Lower lobe of right lung (tissue), 2 donors: Measurements from ENCODE around the gene OPA3. TPM values are rescaled to one million over a fixed set of nuclear protein-coding genes. Genes with fewer than 3 reads are reported as not detected.
"Not testable (repeated sequence)": the region's sequence is repeated elsewhere in the genome, so short reads cannot be mapped to it uniquely, and the experiment has no call there.

Experiments
- ATAC-seq, 2 donors: fragments of 200-7000 bp; cut with Tn5 transposase; one replicate each; pipeline ENCODE4 v1.9.1; 2020 to 2022; ENCODE audit warnings: mild to moderate bottlenecking in 2 of 2, moderate library complexity in 2 of 2
- DNase-seq: peaks from one replicate; pipeline ENCODE4 v3.0.0-alpha.2; 2020
- H3K27ac ChIP-seq: fragments of 200-600 bp; one replicate; pipeline ENCODE4 v1.8.0; 2022
- H3K27me3 ChIP-seq: fragments of 200-600 bp; one replicate; pipeline ENCODE4 v1.8.0; 2022; ENCODE audit warnings: low read depth
- H3K36me3 ChIP-seq: fragments of 200-600 bp; one replicate; pipeline ENCODE4 v1.8.0; 2022; ENCODE audit warnings: mild to moderate bottlenecking
- H3K4me1 ChIP-seq: fragments of 200-600 bp; one replicate; pipeline ENCODE4 v1.8.0; 2022
- H3K4me3 ChIP-seq: fragments of 200-600 bp; one replicate; pipeline ENCODE4 v1.8.0; 2022; ENCODE audit warnings: mild to moderate bottlenecking
- H3K9me3 ChIP-seq: fragments of 200-600 bp; one replicate; pipeline ENCODE4 v1.8.0; 2022
- intact Hi-C: fragments of 100-400 bp; cut with DNase I; formaldehyde crosslinking; loops from one replicate; pipeline ENCODE4 v1.11.0; 2022
- total RNA-seq: library from RNA; stranded (reverse); fragmentation: NEBNext Ultra II Directional; extraction: Animal tissue kit (Norgen Biotek cat#: 25700); gene quantifications from one replicate; pipeline ENCODE4 v1.2.1, GENCODE V29; 2021
- TF ChIP-seq, protein P1 (sequence below): fragments of 200-600 bp; IDR thresholded peaks from one replicate; pipeline ENCODE4 v1.8.0; 2022; ENCODE audit warnings: antibody characterized with exemption, mild to moderate bottlenecking
- donor health status: DM: no; HTN: yes; CAD: no; lungs with severe emphysema.

Gene OPA3
- total RNA-seq, 1 donor from 2014 or later, result 11.3 TPM

DNA sequence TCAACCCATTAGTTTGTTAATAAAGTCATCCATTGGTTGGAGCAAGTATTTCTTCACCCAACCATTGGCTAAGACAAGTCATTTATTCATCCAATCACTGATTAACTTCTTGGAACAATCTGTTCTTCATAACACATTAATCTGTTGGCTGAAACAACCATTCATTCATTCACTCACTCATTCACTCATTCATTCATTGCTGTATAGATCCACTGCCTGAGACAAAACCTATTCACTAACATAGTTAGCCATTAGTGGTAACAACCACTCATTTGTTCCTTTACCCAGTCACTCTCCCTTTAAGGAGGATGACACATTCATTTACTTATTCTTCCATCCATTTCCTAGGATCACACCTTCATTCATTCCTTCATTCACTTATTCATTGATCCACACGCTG, 39.4 kb upstream of the OPA3 start:
- intact Hi-C loops, result no loop called here
- no peaks in the 10 kb centered on the region for H3K27me3 ChIP-seq
- H3K36me3 ChIP-seq, result peaks cover 69% of the 10 kb centered on the region
- H3K27ac ChIP-seq, result no peak overlapping the region
- H3K4me3 ChIP-seq, result no peak overlapping the region
- TF ChIP-seq, protein P1, sequence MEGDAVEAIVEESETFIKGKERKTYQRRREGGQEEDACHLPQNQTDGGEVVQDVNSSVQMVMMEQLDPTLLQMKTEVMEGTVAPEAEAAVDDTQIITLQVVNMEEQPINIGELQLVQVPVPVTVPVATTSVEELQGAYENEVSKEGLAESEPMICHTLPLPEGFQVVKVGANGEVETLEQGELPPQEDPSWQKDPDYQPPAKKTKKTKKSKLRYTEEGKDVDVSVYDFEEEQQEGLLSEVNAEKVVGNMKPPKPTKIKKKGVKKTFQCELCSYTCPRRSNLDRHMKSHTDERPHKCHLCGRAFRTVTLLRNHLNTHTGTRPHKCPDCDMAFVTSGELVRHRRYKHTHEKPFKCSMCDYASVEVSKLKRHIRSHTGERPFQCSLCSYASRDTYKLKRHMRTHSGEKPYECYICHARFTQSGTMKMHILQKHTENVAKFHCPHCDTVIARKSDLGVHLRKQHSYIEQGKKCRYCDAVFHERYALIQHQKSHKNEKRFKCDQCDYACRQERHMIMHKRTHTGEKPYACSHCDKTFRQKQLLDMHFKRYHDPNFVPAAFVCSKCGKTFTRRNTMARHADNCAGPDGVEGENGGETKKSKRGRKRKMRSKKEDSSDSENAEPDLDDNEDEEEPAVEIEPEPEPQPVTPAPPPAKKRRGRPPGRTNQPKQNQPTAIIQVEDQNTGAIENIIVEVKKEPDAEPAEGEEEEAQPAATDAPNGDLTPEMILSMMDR, result no peak
- no peaks in the 10 kb centered on the region for H3K9me3 ChIP-seq
- ATAC-seq, result no peak
- no peak for DNase-seq
- H3K4me1 ChIP-seq, result no peaks in the 10 kb centered on the region

DNA sequence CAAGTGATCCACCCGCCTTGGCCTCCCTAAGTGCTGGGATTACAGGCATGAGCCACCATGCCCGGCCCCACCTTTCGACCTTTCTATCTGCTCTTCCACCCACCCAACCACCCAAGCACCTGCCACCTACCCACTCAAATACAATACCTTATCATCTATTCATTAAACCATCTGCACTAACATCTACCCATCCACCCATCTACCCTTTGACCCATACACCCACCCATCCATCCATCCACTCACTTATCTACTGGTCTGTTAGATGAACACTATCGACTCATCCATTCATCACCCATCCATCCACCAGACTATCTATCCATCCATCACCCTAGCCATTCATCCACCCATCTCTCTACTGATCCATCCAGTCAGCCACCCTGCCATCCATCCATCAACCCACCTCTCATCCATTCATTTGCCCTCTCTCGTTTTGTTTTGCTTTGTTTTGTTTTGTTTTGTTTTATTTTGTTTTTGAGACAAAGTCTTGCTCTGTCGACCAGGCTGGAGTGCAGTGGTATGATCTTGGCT, 37.4 kb upstream of the OPA3 start:
- H3K36me3 ChIP-seq, result peaks cover 67% of the 10 kb centered on the region
- no peak for ATAC-seq

DNA sequence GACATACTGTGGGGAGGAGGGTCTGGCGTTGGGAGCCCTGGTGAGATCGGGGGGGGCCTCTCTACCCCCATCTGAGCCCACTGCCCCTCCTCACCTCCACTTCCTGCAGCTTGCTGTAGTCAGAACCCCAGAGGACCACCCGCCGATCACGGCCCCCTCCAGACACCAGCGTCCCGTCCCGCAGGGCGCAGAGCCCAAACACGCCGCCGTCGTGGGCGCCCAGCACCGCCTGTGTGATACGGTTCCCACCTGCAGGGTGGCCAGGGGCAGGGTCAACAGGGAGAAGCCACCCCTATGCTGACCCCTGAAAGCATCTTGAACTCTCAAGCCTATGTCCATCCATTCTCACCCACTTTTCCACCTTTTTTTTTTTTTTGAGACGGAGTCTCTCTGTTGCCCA, 36.8 kb upstream of the OPA3 start:
- Histone ChIP-seq H3K27ac (no peak overlapping the region), H3K27me3 (no peaks in the 10 kb centered on the region), H3K9me3 (no peaks in the 10 kb centered on the region), H3K36me3 (peaks cover 63% of the 10 kb centered on the region), H3K4me3 (no peak overlapping the region), H3K4me1 (no peaks in the 10 kb centered on the region)
- intact Hi-C loops, result no loop called here
- ATAC-seq (peak in 1 of 2 donors; percentile 30), DNase-seq (no peak)
- TF ChIP-seq, protein P1, result no peak

More for the DNA sequence above, 37.4 kb upstream of the OPA3 start:
- TF ChIP-seq, protein P1, result no peak
- Histone ChIP-seq H3K4me3 (no peak overlapping the region), H3K9me3 (no peaks in the 10 kb centered on the region), H3K27ac (no peak overlapping the region), H3K4me1 (no peaks in the 10 kb centered on the region), H3K27me3 (no peaks in the 10 kb centered on the region)
- DNase-seq, result no peak
- intact Hi-C loops, result no loop called here

DNA sequence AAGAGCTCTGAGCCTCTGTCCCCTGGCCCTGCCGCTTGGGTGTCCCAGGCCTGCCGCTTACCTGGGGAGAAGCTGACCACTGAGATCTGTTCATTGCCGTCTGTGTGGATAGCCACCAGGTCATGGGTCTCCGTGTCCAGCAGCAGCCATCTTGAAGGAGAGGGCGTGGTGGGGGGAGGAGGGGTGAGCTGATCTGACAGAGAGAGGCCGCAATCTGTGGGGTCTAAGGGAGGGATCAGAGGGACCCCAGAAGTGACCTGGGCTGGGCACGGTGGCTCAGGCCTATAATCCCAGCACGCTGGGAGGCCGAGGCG, 32.1 kb upstream of the OPA3 start:
- no peaks in the 10 kb centered on the region for H3K9me3 ChIP-seq
- DNase-seq, result no peak
- H3K4me1 ChIP-seq, result peaks cover 22% of the 10 kb centered on the region
- intact Hi-C loops, result no loop called here
- TF ChIP-seq, protein P1, result no peak
- H3K27me3 ChIP-seq, result no peaks in the 10 kb centered on the region
- no peak for ATAC-seq
- no peak overlapping the region for H3K4me3 ChIP-seq
- H3K27ac ChIP-seq, result no peak overlapping the region
- peaks cover 79% of the 10 kb centered on the region for H3K36me3 ChIP-seq

DNA sequence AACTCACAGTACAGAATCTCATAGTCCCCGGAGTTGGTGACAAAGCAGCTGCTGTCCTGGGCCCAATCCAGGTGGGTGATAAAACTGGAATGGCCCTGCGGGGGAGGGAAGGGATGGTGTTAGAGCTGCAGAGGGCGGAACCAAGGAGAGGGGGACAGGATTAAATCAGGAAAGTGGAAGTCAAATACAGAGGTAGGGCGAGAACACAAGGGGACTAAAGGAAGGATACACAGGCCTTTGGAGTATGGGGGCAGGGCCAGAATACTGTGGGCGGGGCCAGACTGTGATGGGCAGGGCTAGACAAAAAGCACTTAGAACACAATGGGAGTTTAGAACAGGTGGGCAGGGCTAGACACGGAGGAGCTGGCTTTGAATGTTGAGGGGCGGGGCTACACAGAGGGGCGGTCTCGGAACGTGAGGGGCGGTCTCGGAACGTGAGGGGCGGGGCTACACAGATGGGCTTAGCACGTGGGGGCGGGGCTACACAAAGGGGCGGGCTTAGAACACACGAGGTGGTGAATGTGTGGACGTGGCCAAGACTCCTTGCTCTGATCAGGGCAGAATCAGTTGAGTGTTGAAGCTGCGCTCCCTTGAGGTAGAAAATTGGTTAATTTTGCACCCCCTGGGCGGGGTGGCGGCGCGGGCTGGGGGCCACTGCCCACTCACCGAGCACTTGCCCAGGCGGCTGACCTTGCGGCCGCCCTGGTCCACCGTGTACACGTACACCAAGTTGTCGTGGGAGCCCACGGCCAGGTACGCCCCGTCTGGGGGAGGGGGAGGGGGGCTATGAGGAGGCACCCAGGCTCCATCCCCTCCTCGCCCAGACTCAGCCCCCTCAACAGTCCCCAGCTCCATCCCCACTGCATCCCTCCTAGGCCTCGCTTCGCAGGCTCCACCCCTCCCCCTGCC, 31.4 kb upstream of the OPA3 start:
- no peak overlapping the region for H3K27ac ChIP-seq
- DNase-seq (peak; percentile 84), ATAC-seq (peak; percentile 89 to 90)
- H3K9me3 ChIP-seq, result no peaks in the 10 kb centered on the region
- no peaks in the 10 kb centered on the region for H3K27me3 ChIP-seq
- no peak overlapping the region for H3K4me3 ChIP-seq
- H3K36me3 ChIP-seq, result peaks cover 79% of the 10 kb centered on the region
- TF ChIP-seq, protein P1, result no peak
- intact Hi-C loops, result no loop called here
- H3K4me1 ChIP-seq, result peaks cover 22% of the 10 kb centered on the region

DNA sequence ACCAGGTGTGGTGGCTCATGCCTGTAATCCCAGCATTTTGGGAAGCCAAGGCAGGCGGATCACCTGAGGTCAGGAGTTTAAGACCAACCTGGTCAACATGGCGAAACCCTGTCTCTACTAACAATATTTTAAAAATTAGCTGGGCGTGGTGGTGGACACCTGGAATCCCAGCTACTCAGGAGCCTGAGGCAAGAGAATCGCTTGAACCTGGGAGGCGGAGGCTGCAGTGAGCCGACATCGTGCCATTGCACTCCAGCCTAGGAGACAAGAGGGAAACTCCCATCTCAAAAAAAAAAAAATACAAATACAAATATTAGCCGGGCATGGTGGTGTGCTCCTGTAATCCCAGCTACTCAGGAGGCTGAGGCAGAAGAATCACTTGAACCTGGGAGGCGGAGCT, 30.5 kb upstream of the OPA3 start:
- ATAC-seq, DNase-seq, H3K27ac ChIP-seq, H3K27me3 ChIP-seq, H3K4me3 ChIP-seq, intact Hi-C loops, H3K9me3 ChIP-seq: not testable (repeated sequence)
- Histone ChIP-seq H3K36me3 (peaks cover 80% of the 10 kb centered on the region), H3K4me1 (peaks cover 22% of the 10 kb centered on the region)
